ENCODE data around the gene RTN4R.
"Not testable (repeated sequence)": the region's sequence is repeated elsewhere in the genome, so short reads cannot be mapped to it uniquely, and the experiment has no call there.

- not testable (repeated sequence) for TF ChIP-seq USF2 (CRISPR knock-in tag; IDR thresholded peaks at IDR 0.05); CTCF (IDR thresholded peaks at IDR 0.05); CREM (CRISPR knock-in tag; IDR thresholded peaks at IDR 0.05); NFYB (CRISPR knock-in tag; conservative IDR thresholded peaks at IDR 0.05; ENCODE audit: low read depth); STAT6 (CRISPR knock-in tag; conservative IDR thresholded peaks at IDR 0.05; ENCODE audit: low read depth); ATF2 (CRISPR knock-in tag; IDR thresholded peaks at IDR 0.05; ENCODE audit: borderline replicate concordance, low read depth); ATF1 (CRISPR knock-in tag; IDR thresholded peaks at IDR 0.05); ZNF423 (CRISPR knock-in tag; IDR thresholded peaks at IDR 0.05); NR1H2 (CRISPR knock-in tag; IDR thresholded peaks at IDR 0.05); ZNF425 (CRISPR knock-in tag; conservative IDR thresholded peaks at IDR 0.05); TEAD1 (CRISPR knock-in tag; IDR thresholded peaks at IDR 0.05); ATF3 (CRISPR knock-in tag; conservative IDR thresholded peaks at IDR 0.05)
Measured at GRCh38 chr22:20263404-20264281, 4.5 kb downstream of the RTN4R start.

Data from WTC11 (cell line).